ENCODE results near the gene MYLK2. TPM values are rescaled to one million over a fixed set of nuclear protein-coding genes. Genes with fewer than 3 reads are reported as not detected.

MYLK2 gene
- total and polyA plus RNA-seq, 8 donors, result 0.53 to 1.9 (median 1.0) TPM; not detected in 2

- Histone ChIP-seq H3K9me3 (no peaks in the 10 kb centered on the region), H3K4me3 (no peak overlapping the region), H3K36me3 (no peaks in the 10 kb centered on the region), H3K4me1 (peaks cover 0 to 5% of the 10 kb centered on the region in 2 donors), H3K27ac (no peak overlapping the region), H3K27me3 (peaks cover 7 to 59% of the 10 kb centered on the region in 2 donors)
- ATAC-seq (no peak), DNase-seq (no peak)
- intact Hi-C loops (cut with DNase I), result loop anchor here in 1 of 2 donors (5.0 to 10.0 kb wide), 3 partner anchors 99 to 241 kb away; partner anchors contain the start of gene PDRG1
- no peak for TF ChIP-seq CTCF (IDR thresholded peaks at IDR 0.05)
Observed at GRCh38 chr20:31853481-31853880, 34.3 kb downstream of the MYLK2 start.

DNA sequence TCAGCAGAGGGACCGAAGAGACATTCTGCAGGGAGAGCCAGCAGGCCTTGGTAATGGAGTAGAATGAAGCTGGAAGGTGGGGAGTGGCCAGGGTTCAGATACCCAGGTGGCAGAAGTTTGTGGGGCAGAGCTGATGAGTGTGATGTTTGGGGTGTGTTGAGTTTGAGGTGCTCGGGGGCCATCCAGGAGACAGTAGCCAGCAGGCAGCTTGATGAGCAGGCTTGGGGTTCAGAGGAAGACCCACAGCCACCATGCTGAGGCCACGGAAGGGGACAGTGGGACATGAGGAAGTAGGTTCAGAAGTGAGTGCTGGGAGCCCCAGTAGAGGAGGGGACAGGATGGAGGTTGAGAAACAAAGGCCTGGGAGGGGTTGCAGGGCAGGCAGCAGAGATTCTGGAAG, 37.4 kb downstream of the MYLK2 start:
- H3K4me1 ChIP-seq, result peaks cover 9 to 22% of the 10 kb centered on the region in 2 donors
- H3K9me3 ChIP-seq, result no peaks in the 10 kb centered on the region
- peaks cover 13 to 59% of the 10 kb centered on the region in 2 donors for H3K27me3 ChIP-seq
- no peak for DNase-seq
- intact Hi-C loops (cut with DNase I), result loop anchor here in 1 of 2 donors (10.0 kb wide), 1 partner anchor 238 kb away; no protein-coding TSS in a partner anchor
- no peak overlapping the region for H3K4me3 ChIP-seq
- ATAC-seq, result no peak
- no peak for TF ChIP-seq CTCF (IDR thresholded peaks at IDR 0.05)
- no peak overlapping the region for H3K27ac ChIP-seq
- no peaks in the 10 kb centered on the region for H3K36me3 ChIP-seq

GRCh38 chr20:31857861-31858759, 39.0 kb downstream of the MYLK2 start:
- H3K27me3 ChIP-seq, result peaks cover 13 to 53% of the 10 kb centered on the region in 2 donors
- intact Hi-C loops (cut with DNase I), result loop anchor here in 1 of 2 donors (10.0 kb wide), 1 partner anchor 237 kb away; no protein-coding TSS in a partner anchor
- H3K27ac ChIP-seq, result no peak overlapping the region
- no peak overlapping the region for H3K4me3 ChIP-seq
- H3K36me3 ChIP-seq, result no peaks in the 10 kb centered on the region
- DNase-seq (no peak), ATAC-seq (no peak)
- no peak for TF ChIP-seq CTCF (IDR thresholded peaks at IDR 0.05)
- no peaks in the 10 kb centered on the region for H3K9me3 ChIP-seq
- peaks cover 9 to 22% of the 10 kb centered on the region in 2 donors for H3K4me1 ChIP-seq

DNA sequence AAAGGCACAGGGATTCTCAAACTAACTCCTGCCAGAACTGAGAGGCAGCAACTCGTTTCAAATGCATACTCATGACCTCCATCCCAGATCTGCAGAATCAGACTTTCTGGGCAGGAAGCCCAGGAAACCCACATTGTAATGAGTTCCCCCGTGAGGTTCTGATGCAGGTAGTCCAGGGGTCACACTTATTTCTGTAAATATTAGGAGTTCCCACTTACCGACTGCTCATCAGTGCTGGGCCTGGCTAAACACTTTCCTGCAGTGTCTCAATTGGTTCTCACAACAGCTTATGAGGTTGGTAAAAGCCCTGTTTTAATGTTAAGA, 39.6 kb downstream of the MYLK2 start:
- Histone ChIP-seq H3K9me3 (no peaks in the 10 kb centered on the region), H3K27me3 (peaks cover 13 to 53% of the 10 kb centered on the region in 2 donors)
- no peak for ATAC-seq

More for the DNA sequence above, 39.6 kb downstream of the MYLK2 start:
- TF ChIP-seq CTCF (IDR thresholded peaks at IDR 0.05), result no peak
- no peak overlapping the region for H3K4me3 ChIP-seq
- no peak for DNase-seq
- H3K27ac ChIP-seq, result no peak overlapping the region
- intact Hi-C loops (cut with DNase I), result loop anchor here in 1 of 2 donors (10.0 kb wide), 1 partner anchor 236 kb away; no protein-coding TSS in a partner anchor
- H3K4me1 ChIP-seq, result peaks cover 9 to 22% of the 10 kb centered on the region in 2 donors
- no peaks in the 10 kb centered on the region for H3K36me3 ChIP-seq

Data from left lung (tissue), 10 donors.